Measurements from ENCODE around the gene NTF3.

NTF3 gene

GRCh38 chr12:5433081-5433844 lies 1.4 kb downstream of the NTF3 start:
- DNase-seq, result no peak

DNA sequence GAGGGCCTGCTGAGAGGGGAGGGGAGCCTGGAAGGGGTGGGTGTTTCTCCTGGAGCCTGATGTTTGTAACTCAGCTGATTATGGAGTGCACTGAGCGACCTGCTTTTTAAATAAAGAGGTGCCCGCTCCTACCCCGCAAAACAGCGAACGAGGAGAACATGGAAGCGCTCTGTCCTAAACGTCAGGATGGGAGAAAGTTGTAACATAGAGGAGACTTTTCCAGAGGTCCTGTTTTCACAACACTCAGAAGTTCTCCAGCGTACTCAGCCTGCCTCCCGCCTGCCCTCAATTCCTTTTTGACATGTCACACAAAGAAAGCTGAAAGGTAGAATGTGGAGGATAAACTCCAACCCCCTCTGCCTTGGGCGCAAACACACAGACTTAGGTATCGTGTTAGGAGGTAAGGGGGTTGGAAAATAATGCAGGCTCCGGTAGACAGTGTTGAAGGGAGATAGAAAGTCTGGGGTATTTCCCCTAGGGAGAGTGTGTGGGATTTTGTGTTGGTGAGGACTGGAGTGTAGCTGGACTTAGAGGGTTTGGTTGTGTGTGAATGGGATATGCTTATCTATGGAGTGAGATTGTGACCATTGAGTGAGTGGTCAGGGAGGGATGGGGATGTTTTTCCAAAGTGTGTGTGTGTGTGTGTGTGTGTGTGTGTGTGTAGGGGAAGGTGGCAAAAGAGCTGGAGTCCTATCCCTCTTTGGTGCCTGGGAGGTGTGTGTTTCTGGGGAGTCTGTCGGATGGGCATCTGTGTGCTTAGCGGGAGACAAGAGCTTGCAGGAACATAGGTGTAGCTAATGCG lies 2.1 kb downstream of the NTF3 start:
- DNase-seq, result no peak

GRCh38 chr12:5434647-5435560 lies 3.0 kb downstream of the NTF3 start:
- no peak for DNase-seq

GRCh38 chr12:5437182-5437583 lies 5.3 kb downstream of the NTF3 start:
- DNase-seq, result no peak

GRCh38 chr12:5437589-5437988 lies 5.7 kb downstream of the NTF3 start:
- DNase-seq, result no peak

GRCh38 chr12:5438671-5439200 lies 6.8 kb downstream of the NTF3 start:
- no peak for DNase-seq

DNA sequence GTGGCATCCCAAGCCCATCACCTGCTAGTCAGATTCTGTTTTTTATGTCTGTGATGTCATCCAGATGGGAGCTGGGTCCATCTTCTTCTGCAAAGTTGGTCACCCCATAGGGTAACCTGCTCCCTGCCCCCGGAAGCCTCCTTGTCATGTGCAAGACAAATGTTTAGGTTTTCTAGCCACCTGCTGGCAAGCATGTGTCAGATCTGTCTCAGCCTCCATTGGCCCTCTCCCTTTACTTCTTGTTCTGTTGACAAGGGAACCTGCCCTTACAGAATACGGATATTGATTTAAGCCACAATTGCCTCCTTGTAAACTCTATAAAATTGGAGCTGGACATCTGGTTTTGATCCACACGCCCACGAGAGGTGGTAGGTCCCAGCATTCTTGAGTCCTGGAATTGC lies 7.5 kb downstream of the NTF3 start:
- DNase-seq, result no peak

DNA sequence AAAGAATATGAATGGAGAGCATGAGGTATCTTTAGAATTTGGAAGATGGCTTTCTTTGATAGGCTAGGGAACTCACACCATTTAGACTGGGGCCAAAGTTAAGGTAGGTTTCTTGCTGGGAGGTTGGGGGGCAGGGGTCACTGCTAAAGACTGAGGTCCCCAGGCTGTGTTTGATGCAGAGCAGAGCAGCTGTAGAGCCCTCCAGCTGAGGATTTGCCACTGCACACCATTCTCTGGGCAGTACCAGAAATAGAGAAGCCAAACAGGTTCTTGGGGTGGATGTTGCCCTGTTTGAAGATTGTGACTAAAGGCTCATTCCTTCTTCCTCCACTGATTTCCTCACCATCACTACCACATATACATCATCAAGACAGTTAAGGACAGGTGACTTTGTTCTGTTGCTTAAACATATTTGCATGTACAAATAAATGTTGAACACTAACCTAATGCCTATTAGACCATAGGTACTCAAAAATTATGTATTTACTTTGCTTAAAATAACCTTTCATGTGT lies 7.9 kb downstream of the NTF3 start:
- DNase-seq, result no peak

- DNase-seq, result no peak
Observed at GRCh38 chr12:5440978-5441377, 9.1 kb downstream of the NTF3 start.

GRCh38 chr12:5441497-5442236 lies 9.8 kb downstream of the NTF3 start:
- DNase-seq, result no peak

- DNase-seq, result no peak
Observed at GRCh38 chr12:5442251-5443006, 10.5 kb downstream of the NTF3 start.

DNA sequence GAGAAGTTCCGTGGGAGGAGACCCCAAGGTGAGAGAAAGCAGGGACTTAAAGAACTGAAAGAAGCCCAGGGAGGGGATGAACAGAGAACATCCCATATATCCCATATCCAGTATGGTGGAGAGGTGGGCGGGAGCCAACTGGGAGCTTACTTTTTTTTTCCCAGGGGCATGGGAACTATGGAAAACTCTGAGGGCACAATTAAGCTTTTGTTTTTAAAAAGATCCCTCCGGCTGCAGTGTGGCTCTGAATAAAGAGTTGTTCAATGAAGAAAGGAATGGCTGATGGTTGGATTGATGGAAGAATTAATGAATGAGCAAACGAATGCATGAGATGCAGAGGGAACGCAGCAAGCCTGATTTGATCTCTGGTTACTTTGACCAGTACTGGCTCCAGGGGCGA lies 12.6 kb downstream of the NTF3 start:
- no peak for DNase-seq

- no peak for DNase-seq
Observed at GRCh38 chr12:5447320-5447719, 15.4 kb downstream of the NTF3 start.

DNA sequence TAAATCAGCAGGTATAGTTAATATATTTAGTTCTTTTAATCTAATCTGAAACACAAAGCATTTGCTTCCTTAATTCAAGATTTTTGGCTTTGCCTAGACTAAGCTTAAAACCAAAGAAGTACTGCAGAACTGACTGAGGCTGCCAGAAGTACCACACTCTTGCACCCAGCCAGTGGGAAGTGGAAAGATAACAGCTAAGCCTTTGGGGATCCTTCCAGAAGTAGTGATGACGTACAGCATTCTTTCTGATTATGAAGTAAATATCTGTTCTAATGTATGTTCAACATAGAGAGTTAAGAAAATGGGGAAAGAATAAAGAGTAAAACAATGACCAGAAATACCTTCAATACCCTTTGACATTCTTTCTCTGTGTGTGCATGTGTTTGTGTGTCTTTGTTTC lies 19.3 kb downstream of the NTF3 start:
- no peak for DNase-seq

DNA sequence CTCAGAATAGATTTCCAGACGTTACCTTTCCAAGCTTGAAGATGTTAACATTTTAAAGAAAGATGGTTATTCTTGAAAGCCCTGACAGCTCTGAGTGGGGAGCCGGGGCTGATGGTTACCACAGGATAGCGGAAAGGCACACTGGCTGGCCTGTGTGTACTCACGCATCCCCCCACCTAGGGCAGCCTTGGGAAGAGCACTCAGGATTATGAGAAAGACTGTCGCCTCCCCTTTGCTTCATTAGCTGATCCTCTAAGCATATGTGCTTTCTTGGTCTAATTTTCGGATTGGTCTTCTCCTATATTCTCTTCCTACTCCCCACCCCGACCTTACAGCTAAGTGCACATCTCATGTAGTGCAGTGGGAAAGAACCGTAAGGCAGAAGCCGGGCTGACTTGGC lies 20.7 kb downstream of the NTF3 start:
- no peak for DNase-seq

DNA sequence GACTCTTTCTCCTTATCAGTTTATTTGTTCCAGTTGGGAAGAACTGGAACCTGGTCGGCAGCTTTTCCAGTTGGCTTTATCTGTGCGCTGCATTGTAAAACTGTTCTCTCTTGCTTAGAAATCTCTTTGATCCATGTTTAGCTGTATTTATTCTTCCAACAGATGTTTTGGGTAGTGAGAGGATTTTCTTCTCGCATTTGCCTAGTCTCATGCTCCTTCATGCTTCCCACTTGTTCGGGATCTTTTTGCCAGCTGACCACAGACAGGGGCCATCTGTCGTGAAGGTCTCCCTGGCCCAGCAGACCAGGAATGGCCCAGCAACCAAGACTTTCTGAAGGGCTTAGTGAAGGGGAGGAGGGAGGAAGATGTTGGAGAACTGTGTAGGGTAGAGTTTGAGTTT lies 21.6 kb downstream of the NTF3 start:
- no peak for DNase-seq

DNA sequence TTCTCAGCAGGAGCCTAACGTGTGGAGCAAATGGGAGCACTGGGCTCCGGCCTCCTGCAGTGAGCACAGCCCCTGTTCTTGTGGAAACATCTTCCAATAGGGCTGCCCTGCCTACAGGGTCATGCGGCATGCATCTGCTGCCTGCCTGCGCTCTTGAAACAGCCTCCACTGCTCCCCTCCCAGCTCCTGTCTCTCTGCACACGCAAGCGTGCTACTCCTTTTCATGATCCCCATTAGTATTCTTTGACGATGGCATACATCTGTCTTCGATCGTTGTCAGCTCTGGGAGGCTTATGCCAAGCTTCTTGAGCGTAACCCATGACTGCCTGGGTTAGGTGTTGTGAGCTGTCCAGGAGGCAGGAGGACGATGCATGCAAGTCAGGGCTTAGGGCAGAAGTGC lies 23.1 kb downstream of the NTF3 start:
- DNase-seq, result no peak

GRCh38 chr12:5456030-5456429 lies 24.1 kb downstream of the NTF3 start:
- no peak for DNase-seq

DNA sequence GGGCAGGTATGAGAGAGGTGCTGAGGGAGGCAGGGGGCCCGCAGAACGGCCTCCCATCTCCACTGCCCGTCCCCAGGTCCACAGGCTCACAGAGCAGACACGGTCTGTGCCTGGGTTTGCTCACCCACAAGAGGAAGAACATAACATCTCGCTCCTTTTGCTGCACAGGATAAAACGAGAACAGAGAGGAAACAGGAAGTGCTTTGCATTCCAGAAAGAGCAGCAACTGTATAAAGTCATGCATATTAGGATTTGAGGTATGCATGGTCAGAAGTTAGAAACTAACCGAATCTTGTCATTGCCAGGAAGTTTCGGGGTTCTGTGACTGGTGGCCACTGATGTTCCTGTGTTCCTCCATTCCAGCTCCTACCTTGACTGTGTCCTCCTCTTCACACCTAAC lies 25.0 kb downstream of the NTF3 start:
- DNase-seq, result no peak

DNA sequence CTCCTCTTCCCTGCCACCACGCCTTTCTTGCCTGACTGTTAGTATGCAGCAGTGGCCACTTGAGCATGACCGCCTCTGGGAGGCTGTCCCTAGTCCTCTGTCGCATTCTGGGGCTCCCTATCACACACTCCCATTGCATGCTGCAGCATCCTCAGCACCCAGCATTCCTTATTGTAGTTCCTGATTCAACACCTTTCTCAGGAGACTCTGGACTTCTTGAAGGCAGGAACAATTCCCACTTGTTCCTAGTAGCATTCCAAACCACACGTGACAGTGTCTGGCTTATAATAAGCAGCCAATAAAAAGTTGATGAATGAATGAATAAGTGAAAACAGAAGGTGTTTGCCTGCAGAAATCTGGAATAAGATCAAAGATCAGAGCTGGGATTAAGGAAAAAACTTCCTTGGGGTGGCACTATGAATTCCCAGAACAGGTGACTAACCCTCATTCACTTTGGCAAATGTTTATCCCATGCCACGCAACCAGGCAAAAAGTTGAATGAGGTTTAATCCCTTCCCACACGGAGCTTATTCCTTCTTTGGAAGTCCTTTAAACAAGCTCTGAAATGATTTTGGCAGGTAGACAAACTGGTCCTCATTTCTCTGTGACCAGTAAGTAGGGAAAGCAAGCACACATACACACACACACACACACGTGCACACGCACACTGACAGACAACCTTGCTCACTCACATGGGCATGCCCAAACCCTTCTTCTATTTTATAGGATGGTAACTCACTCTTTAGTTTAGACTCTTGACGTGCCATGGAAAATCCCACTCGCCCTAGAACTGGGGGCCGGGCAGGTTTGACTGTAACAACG lies 26.5 kb downstream of the NTF3 start:
- no peak for DNase-seq

All from stimulated activated CD4-positive, alpha-beta T cell treated with anti-CD3 and anti-CD28 coated beads, Interleukin-15, amount 100 ng/mL, for 24 hours (primary cell).